Measurements from ENCODE around the gene ZNF236.

Gene ZNF236

GRCh38 chr18:76859474-76860339, 37.4 kb downstream of the ZNF236 start:
- DNase-seq (ENCODE audit: low read depth), result no peak

- DNase-seq (ENCODE audit: low read depth), result no peak
Measured at GRCh38 chr18:76860411-76860810, 38.1 kb downstream of the ZNF236 start.

- DNase-seq (ENCODE audit: low read depth), result no peak
Measured at GRCh38 chr18:76866666-76867065, 44.3 kb downstream of the ZNF236 start.

- DNase-seq (ENCODE audit: low read depth), result no peak
Measured at GRCh38 chr18:76873311-76873710, 51.0 kb downstream of the ZNF236 start.

- DNase-seq (ENCODE audit: low read depth), result no peak
Measured at GRCh38 chr18:76873713-76874112, 51.4 kb downstream of the ZNF236 start.

GRCh38 chr18:76874642-76875389, 52.5 kb downstream of the ZNF236 start:
- no peak for DNase-seq (ENCODE audit: low read depth)

GRCh38 chr18:76875390-76876325, 53.3 kb downstream of the ZNF236 start:
- DNase-seq (ENCODE audit: low read depth), result no peak

GRCh38 chr18:76878426-76878825, 56.1 kb downstream of the ZNF236 start:
- DNase-seq (ENCODE audit: low read depth), result no peak

GRCh38 chr18:76880026-76880425, 57.7 kb downstream of the ZNF236 start:
- DNase-seq (ENCODE audit: low read depth), result no peak

GRCh38 chr18:76881744-76882143, 59.4 kb downstream of the ZNF236 start:
- no peak for DNase-seq (ENCODE audit: low read depth)

- DNase-seq (ENCODE audit: low read depth), result no peak
Measured at GRCh38 chr18:76882146-76882545, 59.8 kb downstream of the ZNF236 start.

GRCh38 chr18:76885001-76885400, 62.6 kb downstream of the ZNF236 start:
- no peak for DNase-seq (ENCODE audit: low read depth)

- DNase-seq (ENCODE audit: low read depth), result no peak
Measured at GRCh38 chr18:76886112-76886511, 63.8 kb downstream of the ZNF236 start.

GRCh38 chr18:76889091-76889699, 66.8 kb downstream of the ZNF236 start:
- no peak for DNase-seq (ENCODE audit: low read depth)

- no peak for DNase-seq (ENCODE audit: low read depth)
Measured at GRCh38 chr18:76892832-76893231, 70.5 kb downstream of the ZNF236 start.

- DNase-seq (ENCODE audit: low read depth), result no peak
Measured at GRCh38 chr18:76894566-76895346, 72.4 kb downstream of the ZNF236 start.

- no peak for DNase-seq (ENCODE audit: low read depth)
Measured at GRCh38 chr18:76895498-76895897, 73.1 kb downstream of the ZNF236 start.

- no peak for DNase-seq (ENCODE audit: low read depth)
Measured at GRCh38 chr18:76896677-76897076, 74.3 kb downstream of the ZNF236 start.

GRCh38 chr18:76897257-76897656, 74.9 kb downstream of the ZNF236 start:
- no peak for DNase-seq (ENCODE audit: low read depth)

- no peak for DNase-seq (ENCODE audit: low read depth)
Measured at GRCh38 chr18:76903386-76903785, 81.0 kb downstream of the ZNF236 start.

- no peak for DNase-seq (ENCODE audit: low read depth)
Measured at GRCh38 chr18:76905821-76906220, 83.5 kb downstream of the ZNF236 start.

Data from stimulated activated CD8-positive, alpha-beta memory T cell treated with anti-CD3 and anti-CD28 coated beads, Interleukin-15, amount 100 ng/mL, for 1 hour (primary cell).